CD4-positive, alpha-beta T cell treated with Interleukin-15 for 1 hour (primary cell): Measurements from ENCODE around the gene PLXNA4.
"Not testable (repeated sequence)": the region's sequence is repeated elsewhere in the genome, so short reads cannot be mapped to it uniquely, and the experiment has no call there.

Experiments
- DNase-seq: peaks from one replicate; pipeline ENCODE4 v3.0.0-alpha.2; 2020

PLXNA4 gene

DNA sequence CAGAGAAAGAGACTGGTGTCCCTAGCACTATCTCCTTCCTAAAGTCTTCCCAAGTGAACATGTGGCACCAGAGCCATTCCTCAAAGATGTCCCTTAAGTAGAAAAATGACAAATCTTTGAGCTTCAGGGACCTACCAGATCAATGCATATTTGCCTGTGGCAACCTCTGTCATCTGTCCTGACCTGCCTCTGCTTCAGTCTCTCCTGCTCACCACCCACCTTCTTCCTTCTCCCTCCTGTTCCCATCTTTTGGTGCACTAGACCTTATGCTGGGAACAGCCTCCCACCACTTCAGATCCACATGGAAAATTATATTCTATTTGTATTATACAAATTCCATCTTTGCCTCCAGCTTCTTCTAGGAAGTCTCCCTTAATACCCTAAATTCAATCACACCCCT lies 386.4 kb downstream of the PLXNA4 start:
- no peak for DNase-seq

DNA sequence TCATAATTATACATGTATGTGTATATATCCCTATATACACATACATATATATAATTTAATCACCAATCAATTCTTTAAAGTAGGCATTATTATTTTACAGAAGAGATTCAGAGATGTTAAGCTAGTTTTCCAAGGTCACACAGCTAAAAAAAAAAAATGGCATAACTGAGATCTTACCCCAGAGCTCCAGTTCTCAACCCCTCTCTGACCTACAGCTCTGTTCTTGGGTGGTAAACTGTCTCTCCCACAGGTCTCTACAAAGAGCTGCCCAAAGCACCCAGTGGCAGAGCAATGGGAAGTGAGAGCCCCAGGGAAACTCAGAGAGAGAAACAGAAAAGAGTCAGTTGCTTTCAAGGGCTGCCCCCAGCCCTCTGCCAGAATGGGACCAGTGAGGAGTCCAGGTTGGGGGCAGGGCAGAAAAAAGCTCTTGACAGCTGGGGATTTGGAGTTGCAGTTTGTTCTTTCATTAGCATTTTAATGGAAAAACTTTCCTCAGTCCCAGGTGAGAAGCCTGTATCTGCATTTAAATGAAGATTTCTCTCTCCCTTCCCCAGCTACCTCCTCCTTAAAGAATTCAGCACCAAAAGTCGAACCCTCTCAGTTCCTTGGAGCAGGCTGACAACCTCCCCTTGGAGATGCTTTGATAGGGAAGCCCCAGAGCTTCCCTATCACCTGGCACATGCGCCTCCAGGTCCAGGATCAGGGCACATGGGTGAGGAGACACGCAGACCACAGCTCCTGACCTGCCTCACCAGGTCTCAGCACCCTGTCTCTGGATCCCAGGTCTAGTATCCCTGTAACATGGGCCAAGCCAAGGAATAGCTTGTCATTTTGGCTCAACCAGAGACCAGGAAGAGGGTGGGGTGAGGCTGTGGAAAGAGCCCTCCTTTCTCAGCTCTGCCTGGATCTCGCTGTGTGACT lies 388.1 kb downstream of the PLXNA4 start:
- no peak for DNase-seq

DNA sequence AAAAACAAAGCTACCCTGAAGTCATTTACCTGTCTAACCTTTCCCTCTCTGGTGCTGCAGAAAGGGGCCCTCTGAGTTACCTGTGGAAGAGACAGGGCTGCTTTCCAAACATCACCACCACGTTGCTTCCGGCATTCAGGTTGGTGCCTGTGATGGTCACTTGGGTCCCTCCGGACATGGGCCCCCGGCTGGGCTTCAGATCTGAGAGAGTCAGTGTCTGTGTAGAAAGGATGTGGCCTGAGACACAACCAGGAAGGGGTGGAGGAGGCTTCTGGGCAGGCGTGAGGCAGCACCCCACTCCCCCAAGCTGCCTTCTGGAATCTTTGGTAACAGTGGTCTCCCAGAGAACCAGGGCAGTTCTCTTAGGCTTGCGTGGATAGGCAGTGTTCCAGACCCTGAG lies 388.9 kb downstream of the PLXNA4 start:
- DNase-seq: no peak

DNA sequence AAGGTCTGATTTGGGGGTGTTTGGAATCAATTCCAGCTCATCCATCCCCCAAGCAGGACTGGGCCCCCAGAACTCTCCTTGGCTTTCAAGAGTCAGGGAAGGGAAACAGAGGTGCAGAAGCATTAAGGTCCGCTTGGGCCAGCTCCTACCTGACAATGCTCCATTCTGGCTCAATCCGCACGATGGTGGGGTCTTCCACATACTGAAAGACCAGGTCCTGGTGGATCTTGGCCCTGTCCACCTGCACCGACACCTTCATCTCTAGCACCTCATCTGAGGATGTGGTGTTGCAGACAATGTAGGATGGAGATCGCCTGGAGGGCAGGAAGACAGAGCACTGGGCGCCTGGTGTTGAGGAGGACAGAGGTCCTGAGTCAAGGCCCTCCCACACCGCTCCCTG lies 391.1 kb downstream of the PLXNA4 start:
- no peak for DNase-seq

DNA sequence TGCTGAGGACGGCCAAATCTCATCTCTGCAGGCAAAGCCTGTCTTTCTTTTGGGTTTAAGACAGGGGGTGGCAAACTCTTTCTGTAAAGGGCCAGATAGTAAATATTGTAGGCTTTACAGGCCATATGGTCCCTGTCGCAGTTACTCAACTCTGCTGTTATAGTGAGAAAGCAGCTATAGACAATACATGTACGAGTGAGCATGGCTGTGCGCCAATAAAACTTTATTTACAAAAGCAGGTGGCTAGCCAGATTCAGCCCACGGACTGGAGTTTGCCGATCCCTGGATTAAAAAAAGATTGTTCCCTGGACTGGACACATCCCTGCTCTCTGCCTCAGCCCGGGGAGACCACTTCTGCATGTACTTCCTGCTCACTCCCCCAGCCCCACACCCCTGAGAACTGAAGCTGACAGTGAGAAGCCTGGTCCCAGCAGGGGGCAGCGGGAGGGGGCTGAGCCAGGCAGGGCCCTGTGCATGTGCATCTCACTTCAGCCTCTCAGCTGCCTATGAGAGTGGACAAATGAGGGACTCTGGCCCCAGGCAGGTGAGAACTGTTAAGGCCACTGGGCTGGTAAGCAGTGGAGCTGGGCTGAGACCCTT lies 392.4 kb downstream of the PLXNA4 start:
- DNase-seq: no peak

DNA sequence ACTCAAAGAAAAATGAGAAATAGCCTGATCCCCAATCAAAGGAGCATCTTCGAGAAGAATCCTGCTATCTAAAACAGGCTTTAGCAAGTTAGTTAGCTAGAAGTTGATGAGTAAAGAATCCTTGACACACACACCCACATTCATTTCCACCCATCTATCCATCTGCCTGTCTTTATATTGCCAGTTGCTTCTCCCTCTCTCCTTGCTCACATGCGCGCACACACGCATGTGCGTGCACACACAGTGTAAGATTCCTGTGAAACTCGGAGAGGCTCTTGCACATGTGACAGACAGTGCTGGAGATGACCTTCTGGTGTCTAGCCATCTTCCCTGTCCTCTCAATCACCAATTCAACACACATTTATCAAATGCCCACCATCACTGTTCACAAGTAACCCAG lies 393.3 kb downstream of the PLXNA4 start:
- DNase-seq: no peak

DNA sequence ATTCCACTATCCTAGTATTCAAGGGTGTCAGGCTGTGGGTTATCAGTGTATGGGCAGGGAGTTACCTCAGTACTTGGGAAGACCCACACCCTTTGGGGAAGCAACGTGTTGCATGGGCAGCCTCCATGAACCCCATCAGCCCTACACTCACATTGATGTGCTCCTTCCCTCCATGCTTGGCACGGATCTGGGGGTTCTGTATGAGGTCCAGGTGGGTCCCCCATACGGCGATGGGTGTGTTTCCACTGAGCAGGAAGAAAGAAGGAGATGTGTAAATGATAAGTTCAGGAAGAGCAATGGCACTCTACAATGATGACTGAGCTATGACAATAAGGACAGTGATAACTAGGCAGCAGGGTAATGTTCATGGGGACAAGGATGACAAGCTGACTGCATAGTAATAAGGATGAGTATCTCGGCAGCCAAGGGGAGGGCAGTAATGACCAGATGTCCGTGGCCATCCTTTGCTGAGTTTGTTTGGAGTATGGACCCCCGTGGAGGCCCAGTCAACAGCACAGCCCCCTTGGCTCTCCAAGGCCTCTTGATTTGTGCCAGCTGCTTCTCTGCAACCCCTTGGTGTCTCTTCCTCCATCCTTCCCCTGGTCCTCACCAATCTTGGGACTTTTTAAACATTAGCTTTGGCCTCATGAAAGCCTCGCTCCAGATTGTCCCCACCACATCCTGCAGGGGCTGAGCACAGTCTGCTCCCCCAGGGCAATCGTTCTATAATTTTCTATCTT lies 394.2 kb downstream of the PLXNA4 start:
- no peak for DNase-seq

DNA sequence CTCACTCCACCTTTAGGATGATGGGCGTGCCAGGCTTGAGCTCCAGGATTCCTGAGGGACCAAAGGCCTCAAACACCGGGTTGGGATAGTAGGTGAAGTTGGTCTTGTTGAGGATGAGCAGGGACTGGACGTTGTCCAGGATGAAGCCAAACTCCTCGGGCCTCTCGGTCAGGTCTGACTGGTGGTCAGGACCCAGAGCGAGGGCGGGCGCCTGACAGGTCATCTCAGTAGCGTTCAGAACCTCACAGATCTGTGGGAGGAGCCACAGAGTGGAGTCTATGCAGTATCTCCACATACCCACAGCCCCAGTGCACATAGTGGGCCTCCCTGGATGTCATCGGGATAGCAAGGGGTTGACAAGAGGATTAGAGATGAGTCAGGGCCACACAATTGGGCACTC lies 394.9 kb downstream of the PLXNA4 start:
- no peak for DNase-seq

DNA sequence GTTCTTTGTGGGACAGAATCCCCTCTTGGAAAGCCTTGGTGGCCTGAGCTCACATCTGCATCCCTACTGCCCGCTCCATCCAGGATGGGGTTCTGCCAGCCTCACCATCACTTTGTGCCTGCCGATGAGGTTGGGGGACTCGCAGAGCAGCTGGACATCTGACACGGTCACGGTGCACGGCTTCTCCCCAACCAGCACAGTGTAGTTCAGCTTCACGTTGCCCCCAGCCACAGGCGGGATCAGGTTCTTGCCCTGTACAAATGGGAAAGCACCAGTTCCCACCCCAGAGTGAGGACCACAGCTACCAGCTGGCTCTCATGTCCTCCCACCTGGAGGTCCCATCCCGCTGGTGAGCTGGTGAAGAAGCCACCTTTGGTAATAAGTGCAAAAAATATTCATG lies 395.8 kb downstream of the PLXNA4 start:
- no peak for DNase-seq

DNA sequence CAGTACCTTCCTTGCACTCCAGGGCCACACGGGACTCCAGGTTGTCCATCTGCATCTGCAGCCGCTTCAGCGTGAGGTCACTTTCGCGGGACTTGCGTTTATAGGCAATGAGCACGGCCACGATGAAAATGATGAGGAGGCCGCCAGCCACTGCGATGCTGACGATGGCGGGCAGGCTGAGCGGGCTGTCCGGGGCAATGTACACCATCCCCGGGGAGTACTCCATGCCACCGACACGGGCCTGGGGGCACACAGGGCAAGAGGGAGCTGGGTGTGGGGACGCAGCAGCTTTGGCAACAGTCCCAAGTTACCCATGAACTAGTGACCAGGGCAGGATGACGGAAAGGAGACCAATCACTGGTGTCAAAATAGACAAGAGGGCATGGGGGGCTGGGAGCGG lies 396.6 kb downstream of the PLXNA4 start:
- DNase-seq: no peak

DNA sequence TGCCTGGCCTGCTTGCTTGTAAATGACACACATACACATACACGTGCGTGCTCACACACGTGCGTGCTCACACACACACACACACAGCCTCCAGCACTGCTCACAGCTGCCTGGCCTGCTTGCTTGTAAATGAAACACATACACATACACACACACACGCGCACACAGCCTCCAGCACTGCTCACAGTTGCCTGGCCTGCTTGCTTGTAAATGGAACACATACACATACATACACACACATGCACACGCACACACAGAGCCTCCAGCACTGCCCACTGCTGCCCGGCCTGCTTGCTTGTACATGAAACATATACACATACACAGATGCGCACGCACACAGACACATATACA lies 397.2 kb downstream of the PLXNA4 start:
- DNase-seq: no peak

DNA sequence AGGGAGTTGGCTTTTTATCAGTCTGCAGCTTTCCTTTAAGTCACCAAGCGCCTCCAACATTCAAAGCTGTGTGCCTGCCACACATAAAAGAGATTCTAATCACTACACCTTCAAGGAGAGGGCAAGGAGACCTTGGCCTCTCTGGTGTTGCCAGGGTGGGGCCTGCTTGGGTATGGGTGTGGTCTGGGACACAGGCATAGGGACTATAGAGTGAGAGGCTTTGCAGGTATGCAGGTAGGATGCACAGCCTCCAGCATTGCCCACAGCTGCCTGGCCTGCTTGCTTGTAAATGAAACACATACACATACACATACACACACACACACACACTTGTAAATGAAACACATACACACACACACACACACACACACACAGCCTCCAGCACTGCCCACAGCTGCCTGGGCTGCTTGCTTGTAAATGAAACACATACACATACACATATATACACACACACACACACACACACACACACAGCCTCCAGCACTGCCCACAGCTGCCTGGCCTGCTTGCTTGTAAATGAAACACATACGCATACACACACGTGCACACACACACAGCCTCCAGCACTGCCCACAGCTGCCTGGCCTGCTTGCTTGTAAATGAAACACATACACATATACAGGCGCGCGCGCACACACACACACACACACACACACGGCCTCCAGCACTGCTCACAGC lies 397.7 kb downstream of the PLXNA4 start:
- DNase-seq: not testable (repeated sequence)

DNA sequence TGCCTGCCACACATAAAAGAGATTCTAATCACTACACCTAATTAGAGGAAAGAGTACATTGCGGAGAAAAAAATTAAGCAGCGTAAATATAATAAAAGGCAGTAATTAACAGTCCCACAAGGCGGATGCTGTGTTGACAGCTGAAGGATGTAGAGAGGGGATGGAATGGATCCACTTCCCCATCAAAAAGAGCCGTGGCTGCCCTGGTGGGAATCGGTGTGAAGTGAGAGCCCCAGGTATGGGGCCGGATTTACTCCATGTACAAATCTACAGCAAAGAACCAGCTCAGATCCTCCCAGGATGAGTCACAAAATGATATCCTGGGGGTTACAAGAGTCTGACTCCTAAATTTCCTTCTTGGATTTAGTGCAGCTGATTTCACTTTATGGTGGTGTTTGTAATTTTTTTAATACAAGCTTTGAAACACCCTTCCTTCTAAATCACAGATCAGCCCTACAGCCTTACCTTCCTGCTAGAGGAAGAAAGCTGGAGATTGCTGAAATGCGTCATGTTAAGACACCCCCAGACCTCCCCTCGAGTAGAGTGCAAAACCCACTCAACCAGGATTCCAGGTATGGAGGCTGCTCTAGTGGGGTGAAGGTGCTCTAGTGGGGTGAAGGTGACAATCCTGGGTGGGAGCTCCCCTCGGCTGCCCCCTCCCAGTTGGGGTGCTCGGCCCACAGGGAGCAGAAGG lies 398.4 kb downstream of the PLXNA4 start:
- no peak for DNase-seq

DNA sequence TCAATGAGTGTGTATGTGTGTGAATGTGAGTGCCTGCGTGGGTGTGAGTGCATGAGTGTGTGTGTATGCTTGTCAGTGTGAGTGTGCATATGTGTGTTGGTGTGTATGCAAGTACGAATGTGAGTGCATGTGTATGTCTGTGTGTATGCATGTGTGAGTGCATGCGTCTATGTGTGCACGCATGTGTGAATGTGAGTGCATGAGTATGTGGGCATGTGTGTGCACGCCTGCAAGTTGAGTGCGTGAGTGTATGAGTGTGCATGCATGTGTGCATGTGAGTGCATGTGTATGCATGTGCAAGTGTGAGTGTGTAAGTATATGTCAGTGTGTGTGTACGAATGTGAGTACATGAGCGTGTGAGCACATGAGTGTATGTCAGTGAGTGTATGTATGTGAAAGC lies 399.6 kb downstream of the PLXNA4 start:
- DNase-seq: no peak

DNA sequence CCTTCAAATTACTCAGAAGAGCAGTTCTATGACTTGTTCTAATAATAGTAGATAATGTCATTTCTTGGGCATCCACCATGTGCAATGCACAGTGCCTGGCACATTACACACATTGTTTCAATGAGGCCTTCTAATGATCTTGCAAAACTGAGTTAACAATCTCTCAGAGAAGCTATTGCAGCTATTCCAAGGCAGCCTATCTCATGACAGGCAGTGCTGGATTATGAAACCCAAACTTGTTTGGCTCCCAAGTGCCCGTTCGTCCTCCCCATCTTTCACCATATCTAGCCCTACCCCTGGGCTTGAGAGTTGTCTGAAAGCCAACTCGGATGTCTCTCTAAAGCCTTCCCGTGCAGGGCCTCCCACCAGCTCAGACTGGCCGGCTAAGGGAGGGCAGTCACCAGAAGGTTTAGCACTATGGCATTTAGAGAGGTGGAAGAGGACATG lies 405.1 kb downstream of the PLXNA4 start:
- DNase-seq: no peak

DNA sequence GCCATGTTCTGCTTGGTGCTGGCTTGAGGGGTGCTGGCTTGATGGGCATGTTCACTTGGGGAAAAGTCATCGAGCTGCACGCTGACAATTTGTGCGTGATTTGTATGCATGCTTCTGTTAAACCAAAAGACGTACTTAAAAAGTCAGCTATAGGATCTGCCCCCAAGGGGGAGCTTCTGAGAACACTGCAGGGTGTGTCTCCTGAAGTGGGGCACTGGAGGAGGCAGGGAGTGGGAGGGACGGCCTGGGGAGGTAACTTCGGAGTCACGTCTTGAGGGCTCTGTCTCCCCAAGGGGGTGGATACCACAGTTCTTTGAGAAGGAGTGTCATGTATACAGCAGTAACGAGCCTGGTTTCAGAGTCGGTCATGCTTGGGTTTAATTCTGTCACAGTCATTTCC lies 406.5 kb downstream of the PLXNA4 start:
- DNase-seq: no peak

DNA sequence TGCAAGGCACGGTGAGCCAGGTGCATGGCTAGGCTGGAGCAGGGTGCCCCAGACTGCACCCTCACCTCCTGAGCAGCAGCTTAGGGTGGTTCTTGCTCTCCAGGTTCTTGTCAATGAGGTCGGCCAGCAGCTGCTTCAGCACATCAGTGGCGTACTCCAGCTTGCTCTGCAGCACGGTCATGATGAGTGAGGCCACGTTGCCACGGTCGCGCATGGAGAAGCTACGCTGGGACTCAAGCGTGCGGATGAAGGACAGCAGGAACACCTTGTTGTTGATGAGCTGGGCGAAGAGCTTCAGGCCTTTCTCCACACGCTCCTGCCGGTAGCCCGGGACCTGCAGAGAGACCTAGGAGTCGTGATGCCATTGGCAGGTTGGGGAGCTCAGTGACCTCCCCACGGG lies 408.0 kb downstream of the PLXNA4 start:
- DNase-seq: no peak

DNA sequence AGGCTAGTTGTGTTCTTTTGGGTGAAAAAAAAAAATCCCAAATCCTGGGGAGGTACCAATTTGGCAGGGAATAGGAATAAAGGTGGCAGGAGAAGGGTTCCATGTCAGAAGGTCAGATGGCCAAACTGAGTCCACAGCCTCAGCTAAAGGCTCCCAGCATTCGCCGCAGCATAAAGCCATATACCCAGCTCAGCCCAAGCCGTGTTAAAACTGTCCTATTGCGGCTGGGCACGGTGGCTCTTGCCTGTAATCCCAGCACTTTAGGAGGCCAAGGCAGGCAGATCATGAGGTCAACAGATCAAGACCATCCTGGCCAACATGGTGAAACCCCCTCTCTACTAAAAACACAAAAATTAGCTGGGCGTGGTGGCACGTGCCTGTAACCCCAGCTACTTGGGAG lies 410.6 kb downstream of the PLXNA4 start:
- not testable (repeated sequence) for DNase-seq

DNA sequence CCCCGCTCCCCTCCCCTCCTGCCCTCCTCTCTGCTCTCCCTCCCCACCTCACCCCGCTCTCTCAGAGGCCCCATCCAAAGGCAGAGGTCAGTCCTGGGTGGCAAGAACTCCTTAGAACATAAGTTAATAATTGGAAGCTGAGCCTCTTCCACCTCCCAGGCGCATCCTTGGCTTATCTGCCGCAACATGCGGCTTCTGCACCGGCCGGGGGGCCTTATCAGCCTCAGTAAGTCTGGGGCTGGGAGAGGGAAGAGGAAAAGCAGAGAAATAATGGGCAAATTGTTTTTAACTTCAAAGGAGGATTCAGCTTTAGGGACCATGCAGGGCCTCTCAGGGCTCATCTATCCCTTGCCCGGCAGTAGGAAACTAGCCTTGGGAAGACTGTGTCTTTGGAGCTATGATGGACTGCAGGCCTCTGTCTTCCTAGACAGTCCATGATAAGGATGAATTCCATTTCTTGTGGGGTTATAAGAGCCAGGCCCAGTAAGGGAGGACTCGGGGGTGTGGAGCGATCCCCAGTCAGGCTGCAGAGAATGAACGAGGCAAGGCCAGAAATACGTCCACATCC lies 411.6 kb downstream of the PLXNA4 start:
- DNase-seq: no peak

DNA sequence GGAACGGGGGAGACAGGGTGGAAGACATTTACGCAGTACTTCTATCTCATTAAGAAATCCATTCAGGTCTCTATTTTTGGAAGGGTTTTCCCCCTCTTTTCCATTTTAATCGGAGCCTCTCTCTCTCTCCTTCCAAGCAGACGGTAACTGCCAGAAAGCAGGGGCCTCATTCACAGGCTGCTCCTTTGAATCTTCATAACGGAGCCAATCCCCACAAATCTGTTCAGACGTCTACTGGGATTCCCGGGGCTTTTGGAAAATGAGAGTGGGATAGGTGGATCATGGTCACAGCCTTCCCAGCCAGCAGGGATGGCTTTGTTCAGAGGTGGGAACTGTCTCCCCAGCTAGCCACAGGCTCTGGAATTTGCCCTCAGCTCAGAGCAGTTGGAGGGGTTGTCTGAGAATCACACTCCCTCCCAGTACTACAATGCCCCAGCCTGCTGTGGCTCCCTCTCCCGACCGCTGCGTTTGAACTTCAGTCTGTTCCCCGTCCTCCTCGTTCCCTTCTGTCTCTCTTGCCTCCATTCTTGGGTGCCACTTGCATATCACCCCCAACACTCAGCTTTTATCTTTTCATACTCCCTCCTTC lies 413.6 kb downstream of the PLXNA4 start:
- no peak for DNase-seq

DNA sequence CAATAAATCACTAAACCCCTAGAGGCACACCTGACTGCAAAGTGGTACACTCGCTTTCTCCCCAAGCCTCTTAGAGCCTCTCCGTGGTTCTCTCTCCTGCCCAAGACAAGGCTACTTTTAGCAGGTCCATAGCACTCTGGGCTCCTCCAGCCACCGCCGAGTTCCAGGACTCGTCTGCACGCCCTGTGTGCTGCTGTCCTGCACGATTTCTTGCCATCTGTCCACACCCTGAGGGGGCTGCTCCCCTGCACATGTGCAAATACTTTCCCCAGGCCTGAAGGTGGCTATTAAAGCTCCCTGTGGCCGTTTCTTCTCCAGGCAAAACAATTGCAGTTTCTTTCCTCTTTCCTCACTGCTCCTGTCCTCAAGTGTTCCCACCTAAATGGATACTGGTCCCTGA lies 414.3 kb downstream of the PLXNA4 start:
- no peak for DNase-seq

DNA sequence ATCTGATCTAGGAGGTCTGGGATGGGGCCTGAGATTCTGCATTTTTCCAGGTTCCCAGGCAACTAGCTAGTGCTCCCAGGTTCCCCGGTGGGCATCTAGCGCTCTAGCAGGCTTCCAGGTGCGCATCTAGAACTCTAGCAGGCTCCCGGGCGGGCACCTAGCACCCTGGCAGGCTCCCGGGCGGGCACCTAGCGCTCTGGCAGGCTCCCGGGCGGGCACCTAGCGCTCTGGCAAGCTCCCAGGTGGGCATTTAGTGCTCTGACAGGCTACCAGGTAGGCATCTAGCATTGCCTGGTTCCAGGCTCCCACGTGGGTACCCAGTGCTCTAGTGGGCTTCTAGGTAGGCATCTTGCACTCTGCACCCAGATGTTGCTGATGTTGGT lies 414.7 kb downstream of the PLXNA4 start:
- DNase-seq: no peak
